Activated effector memory CD4-positive, alpha-beta T cell treated with anti-CD3 and anti-CD28 coated beads, Interleukin-2, amount 50 U/mL, for 16 hours (primary cell): ENCODE results near the gene NCAM2.

Experiments
- DNase-seq: peaks from one replicate; pipeline ENCODE4 v3.0.0-alpha.2; 2020

The NCAM2 gene

DNA sequence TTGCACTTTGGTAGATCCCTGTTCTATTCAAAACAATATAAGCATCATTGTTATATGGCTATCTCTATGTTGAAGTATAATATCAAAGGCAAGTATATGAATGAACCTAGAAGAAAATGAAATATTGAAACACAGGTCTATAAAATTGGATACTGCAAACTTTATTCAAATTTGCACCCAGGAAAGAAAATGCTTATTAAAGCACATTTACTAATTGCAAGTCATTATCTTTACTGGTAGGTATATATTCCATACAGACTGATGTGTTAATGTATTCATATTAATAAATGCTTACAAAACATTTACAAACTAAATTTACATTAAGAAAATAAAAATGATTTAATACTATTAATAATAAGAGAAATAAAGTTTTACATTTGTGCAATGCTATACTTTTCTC lies 469.8 kb downstream of the NCAM2 start:
- DNase-seq = no peak

DNA sequence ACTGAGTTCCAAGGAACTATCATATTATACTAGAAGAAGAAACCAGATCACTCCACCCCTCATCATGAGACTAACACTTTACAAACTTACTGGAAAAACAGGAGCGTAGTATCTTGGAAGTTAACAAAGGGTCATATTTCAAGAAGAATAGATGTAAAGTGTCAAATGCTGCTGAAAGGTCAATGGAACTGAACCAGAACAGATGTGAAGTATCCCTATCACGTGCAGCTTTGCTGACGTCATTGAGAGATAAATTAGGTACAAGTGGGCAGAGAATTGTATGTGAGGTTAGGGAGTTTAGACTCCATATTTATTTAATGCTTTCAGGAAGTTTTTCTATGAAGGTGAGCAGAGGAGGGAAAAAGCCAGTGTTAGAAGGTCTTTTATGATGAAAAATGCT lies 483.0 kb downstream of the NCAM2 start:
- DNase-seq = no peak

DNA sequence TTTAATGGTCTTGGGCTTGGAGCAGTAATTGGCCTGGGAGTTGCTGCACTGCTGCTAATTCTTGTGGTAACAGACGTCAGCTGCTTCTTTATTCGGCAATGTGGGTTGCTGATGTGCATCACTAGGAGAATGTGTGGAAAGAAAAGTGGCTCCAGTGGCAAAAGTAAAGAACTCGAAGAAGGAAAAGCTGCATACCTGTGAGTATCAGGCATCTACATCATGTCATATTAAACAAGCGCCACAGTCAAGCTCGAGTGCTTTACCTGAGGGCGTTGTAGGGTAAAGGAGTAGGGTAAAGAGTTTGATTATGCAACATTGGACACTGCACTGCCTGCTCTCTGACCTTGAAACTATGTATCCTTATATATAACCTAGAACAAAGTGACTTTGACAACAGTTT lies 510.6 kb downstream of the NCAM2 start:
- no peak for DNase-seq

DNA sequence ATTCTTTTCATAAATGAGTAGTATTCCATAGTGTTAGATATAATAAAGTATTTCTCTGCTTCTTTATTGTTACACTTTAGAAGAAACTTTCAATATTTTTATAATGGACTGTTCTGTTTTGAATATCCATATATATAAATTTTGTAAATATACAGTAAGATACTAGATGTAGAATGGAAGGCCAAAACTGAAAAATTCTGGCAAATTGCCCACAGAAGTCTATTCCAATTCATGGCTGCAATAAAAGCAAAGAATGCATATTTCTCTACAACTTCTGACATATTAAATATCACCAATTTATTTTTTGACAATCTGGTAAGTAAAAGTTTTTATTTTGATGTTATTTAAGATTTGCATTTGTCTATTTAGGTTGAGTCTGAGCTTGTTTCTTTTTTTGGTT lies 532.5 kb downstream of the NCAM2 start:
- DNase-seq = no peak

DNA sequence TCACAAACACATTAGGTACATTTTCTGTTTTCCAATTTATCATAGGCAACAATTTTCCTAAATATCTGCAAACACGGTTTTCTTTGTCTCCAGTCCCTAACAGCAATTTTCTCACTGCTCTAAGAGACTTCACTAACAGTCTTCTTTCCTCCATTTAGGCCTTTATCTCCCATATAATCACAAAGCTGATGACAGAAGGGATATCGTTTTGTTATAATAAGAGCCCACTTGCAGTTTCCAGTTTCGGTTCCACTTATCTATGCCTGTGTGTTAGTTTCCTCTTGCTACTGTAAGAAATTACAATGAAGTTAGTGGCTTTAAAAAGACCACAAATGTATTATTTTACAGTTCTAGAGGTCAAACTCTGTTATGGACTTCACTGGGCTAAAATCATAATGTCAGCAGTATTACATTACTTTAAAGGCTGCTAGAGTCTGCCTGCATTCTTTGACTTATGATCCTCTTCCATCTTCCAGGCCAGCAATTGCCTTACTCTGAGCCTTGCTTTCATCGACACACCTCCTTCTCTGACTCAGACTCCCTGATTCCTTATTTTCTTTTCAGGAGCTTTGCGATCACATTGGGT lies 549.3 kb downstream of the NCAM2 start:
- DNase-seq = no peak

DNA sequence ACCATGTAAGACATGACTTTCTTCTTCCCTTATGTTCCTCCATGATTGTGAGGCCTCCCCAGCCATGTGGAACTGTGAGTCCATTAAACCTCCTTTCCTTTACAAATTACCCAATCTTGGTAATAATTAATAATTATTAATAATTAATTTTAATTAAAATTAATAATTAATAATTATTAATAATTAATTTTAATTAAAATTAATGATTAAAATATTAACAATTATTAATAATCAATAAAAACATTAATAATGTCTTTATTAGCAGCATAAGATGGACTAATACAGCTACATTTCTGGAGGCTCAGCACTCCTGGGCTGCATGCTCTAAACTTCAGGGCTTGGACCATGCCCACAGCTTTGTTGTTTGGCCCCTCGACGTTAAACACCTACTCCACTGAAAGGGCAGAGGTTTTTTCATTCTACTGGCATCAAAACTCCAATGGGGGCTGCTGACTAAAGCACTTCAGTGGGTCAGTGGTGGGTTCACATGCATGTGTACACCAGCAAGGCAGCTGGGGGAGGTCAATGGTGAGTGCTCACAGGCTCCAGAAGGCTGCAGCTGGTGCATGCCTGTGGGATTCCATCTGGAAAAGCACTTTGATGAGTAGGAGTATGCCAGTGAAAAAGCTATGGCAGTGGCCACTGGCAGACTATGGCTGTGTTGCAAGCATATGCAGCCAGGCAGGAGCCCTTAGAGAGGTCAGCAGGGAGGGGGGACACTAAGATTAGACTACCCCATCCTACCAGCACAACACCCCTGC lies 561.3 kb downstream of the NCAM2 start:
- no peak for DNase-seq
